Stimulated activated effector memory CD8-positive, alpha-beta T cell treated with anti-CD3 and anti-CD28 coated beads, Interleukin-12 subunit alpha, Interleukin-12 subunit beta, amount 100 ng/mL, for 72 hours (primary cell): ENCODE measurements around the gene CLEC4A.
"Not testable (repeated sequence)": the region's sequence is repeated elsewhere in the genome, so short reads cannot be mapped to it uniquely, and the experiment has no call there.

Source experiments
- ATAC-seq: fragments of 150-1000 bp; cut with Tn5 transposase; 2 replicates; pipeline ENCODE4 v1.10.0; 2021
- DNase-seq, 2 donors: peaks; one replicate each; pipeline ENCODE4 v3.0.0; 2021 to 2022; ENCODE audit warnings: low spot score in 2 of 2
- H3K27ac Mint-ChIP-seq: one replicate; pipeline ENCODE4 v1.8.0; 2022; ENCODE audit warnings: mild to moderate bottlenecking, mixed read lengths
- H3K36me3 Mint-ChIP-seq: one replicate; pipeline ENCODE4 v1.8.0; 2022; ENCODE audit warnings: mild to moderate bottlenecking, mixed read lengths
- H3K4me1 Mint-ChIP-seq: one replicate; pipeline ENCODE4 v1.8.0; 2022; ENCODE audit warnings: mixed read lengths
- H3K4me3 Mint-ChIP-seq: one replicate; pipeline ENCODE4 v1.8.0; 2022; ENCODE audit warnings: mild to moderate bottlenecking, mixed read lengths
- H3K9me3 Mint-ChIP-seq: one replicate; pipeline ENCODE4 v1.8.0; 2022; ENCODE audit warnings: mixed read lengths

Gene CLEC4A

DNA sequence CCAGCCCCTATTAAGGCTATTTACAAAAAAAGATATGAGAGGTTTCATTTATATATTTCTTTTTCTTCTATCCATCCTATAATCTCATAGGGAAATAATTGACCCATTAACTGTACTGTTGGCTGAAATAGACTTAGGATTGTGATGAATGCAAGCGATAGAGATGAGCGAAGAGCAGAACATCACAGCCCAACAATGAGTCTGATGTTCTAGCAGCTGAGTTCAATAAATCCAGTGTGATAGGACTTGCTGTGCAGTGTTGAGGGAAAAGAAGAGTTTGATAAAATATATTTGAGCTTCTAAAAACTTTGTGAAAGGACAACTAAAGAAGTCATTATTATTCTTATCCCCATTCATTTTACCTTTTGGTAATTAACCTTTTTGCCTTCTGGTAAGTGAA is 49.5 kb downstream of the CLEC4A start:
- H3K4me3 Mint-ChIP-seq, DNase-seq, H3K9me3 Mint-ChIP-seq, H3K4me1 Mint-ChIP-seq, H3K27ac Mint-ChIP-seq, H3K36me3 Mint-ChIP-seq, ATAC-seq: not testable (repeated sequence)

DNA sequence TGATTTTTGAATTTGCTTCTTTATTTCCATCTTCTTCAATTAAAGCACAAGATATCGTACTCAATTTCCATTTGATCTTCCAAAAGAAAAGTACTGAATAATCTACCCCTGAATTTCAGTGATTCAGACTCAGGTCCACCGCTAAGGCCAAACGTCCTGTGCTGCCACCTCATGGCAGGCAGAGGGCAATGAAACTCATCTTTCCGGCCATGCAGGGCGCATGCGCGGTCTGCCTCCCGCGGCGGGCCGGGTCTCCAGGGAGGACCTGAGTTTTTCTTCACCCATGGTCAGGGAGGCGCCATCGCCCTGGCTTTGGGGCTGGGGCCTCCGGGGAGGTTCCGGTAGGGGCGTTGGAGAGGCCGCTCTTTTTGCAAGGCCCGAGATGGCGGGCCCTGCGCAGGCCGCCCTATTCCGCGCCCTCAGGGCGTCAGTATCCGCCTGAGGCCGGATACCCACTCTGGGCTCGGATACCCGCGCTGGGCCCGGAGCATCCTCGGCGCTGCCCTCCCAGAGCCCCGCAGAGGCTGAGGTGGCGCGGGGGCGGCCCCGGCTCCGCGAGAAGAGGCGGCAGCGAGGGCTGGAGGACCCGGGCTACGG is 56.7 kb downstream of the CLEC4A start:
- H3K9me3 Mint-ChIP-seq, H3K36me3 Mint-ChIP-seq, H3K4me1 Mint-ChIP-seq: not testable (repeated sequence)
- Mint-ChIP-seq H3K27ac (peak overlapping the region; percentile 83), H3K4me3 (peak overlapping the region; percentile 72)
- DNase-seq (peak; percentile 70 to 93), ATAC-seq (peak; percentile 96)

DNA sequence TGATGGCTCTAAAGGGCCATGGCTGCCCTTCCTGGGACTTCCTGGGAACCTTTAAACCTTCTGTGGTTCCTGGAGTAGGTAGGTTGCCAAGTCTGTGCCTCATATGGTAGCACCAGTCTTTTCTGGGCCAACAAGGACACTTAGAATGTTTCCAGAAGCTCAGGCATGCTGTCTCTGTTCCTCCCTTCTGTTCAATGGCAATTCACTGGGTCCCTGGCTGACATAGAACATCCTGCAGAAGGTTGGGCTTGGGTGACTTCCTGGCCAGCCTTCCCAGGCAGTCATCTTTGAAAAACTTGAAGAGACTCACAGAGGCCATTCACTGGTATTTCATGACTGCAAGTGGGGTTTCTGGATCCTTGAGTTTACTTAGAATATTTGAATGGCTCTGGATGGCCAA is 57.9 kb downstream of the CLEC4A start:
- not testable (repeated sequence) for ATAC-seq, DNase-seq, H3K27ac Mint-ChIP-seq, H3K4me1 Mint-ChIP-seq, H3K36me3 Mint-ChIP-seq, H3K9me3 Mint-ChIP-seq
- peak overlapping the region; percentile 72 for H3K4me3 Mint-ChIP-seq

DNA sequence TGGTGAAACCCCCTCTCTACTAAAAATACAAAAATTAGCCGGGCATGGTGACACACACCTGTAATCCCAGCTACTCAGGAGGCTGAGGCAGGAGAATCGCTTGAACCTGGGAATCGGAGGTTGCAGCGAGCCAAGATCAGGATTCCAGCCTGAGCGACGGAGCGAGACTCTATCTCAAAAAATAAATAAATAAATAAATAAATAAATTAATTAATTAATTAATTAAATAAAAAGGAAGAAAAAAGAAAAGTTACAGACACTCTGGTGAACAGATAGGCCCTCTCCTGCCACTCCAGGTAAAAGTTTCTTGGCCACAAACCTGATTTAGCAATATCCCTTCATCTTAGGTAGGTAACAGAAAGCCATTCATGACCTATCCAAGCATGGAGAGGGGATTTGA is 59.5 kb downstream of the CLEC4A start:
- H3K4me1 Mint-ChIP-seq, H3K9me3 Mint-ChIP-seq, ATAC-seq, DNase-seq, H3K27ac Mint-ChIP-seq, H3K36me3 Mint-ChIP-seq, H3K4me3 Mint-ChIP-seq: not testable (repeated sequence)

DNA sequence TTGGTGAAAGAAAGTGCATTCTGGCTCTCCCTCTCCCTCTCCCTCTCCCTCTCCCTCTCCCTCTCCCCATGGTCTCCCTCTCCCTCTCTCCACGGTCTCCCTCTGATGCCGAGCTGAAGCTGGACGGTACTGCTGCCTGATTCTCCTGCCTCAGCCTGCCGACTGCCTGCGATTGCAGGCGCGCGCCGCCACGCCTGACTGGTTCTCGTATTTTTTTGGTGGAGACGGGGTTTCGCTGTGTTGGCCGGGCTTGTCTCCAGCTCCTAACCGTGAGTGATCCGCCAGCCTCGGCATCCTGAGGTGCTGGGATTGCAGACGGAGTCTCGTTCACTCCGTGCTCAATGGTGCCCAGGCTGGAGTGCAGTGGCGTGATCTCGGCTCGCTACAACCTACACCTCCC is 59.9 kb downstream of the CLEC4A start:
- not testable (repeated sequence) for H3K4me1 Mint-ChIP-seq, ATAC-seq, H3K4me3 Mint-ChIP-seq, H3K27ac Mint-ChIP-seq, H3K9me3 Mint-ChIP-seq, DNase-seq, H3K36me3 Mint-ChIP-seq

DNA sequence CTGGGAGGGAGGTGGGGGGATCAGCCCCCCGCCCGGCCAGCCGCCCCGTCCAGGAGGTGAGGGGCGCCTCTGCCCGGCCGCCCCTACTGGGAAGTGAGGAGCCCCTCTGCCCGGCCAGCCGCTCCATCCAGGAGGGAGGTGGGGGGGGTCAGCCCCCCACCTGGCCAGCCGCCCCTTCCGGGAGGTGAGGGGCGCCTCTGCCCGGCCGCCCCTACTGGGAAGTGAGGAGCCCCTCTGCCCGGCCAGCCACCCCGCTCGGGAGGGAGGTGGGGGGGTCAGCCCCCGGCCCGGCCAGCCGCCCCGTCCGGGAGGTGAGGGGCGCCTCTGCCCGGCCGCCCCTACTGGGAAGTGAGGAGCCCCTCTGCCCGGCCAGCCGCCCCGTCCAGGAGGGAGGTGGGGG is 60.8 kb downstream of the CLEC4A start:
- H3K27ac Mint-ChIP-seq, H3K36me3 Mint-ChIP-seq, ATAC-seq, DNase-seq, H3K4me1 Mint-ChIP-seq, H3K4me3 Mint-ChIP-seq, H3K9me3 Mint-ChIP-seq: not testable (repeated sequence)

DNA sequence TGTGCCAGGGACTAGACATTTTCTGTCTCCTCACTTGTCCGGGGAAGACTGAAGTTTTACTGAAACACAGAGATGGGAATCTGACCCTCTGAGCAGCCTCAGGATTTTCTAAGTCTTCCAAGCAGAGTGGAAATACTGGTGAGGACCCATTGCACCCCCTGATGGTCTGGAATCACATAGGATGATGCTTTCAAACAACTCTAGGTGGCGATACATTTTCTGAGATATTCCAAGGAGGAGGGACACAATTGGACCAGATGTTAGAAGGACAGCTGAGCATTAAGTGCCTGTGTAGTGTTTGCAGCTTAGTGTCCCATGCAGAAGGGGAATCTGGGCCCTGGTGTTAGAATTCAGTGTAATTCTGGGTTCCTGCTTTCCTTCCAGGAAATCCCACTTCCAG is 64.7 kb downstream of the CLEC4A start:
- ATAC-seq, H3K36me3 Mint-ChIP-seq, H3K4me1 Mint-ChIP-seq, H3K9me3 Mint-ChIP-seq, H3K27ac Mint-ChIP-seq, DNase-seq, H3K4me3 Mint-ChIP-seq: not testable (repeated sequence)
